Spleen (tissue), 7 donors: ENCODE measurements around the gene ALCAM.

Experiments
- CTCF ChIP-seq, 11 experiments: fragments of 200-600 bp in 7 of 11; fragments of 450-650 bp in 4 of 11; sonication (generic) in 4 of 11; IDR thresholded peaks in 8 of 11; conservative IDR thresholded peaks in 3 of 11; 1 replicate in 7 of 11; 2 replicates in 4 of 11; pipeline versions ENCODE4 v1.4.0 to v1.8.0; 2016 to 2021; ENCODE audit warnings: antibody characterized with exemption in 11 of 11, inconsistent platforms in 4 of 11, mild to moderate bottlenecking in 1 of 11
- POLR2AphosphoS5 ChIP-seq, 3 donors: sonication (generic); formaldehyde crosslinking; IDR thresholded peaks; one replicate each; pipeline ENCODE4 v1.5.1; 2017; ENCODE audit warnings: antibody characterized with exemption in 3 of 3
- donor health status: DM: no; HTN: no; CAD: no; lungs with moderate emphysema.
- donor health status: DM: no; HTN: no; CAD: no.
- donor health status: DM: no; HTN: no; CAD: no.

- TF ChIP-seq CTCF (IDR thresholded peaks at IDR 0.05 in 8 of 11, conservative IDR thresholded peaks at IDR 0.05 in 3 of 11) (no peak), POLR2AphosphoS5 (IDR thresholded peaks at IDR 0.05) (no peak)
Observed at GRCh38 chr3:105456017-105456416, 89.3 kb downstream of the ALCAM start.
